GM12801 (cell line): ENCODE results near the gene PTPRT.

Experiments used
- TF ChIP-seq, protein P1 (sequence below): IDR thresholded peaks from one replicate; pipeline ENCODE4 v1.5.1; 2011; ENCODE audit warnings: control low read depth; ENCODE audit not compliant: insufficient read length; ENCODE audit errors: extremely low read depth

PTPRT gene

DNA sequence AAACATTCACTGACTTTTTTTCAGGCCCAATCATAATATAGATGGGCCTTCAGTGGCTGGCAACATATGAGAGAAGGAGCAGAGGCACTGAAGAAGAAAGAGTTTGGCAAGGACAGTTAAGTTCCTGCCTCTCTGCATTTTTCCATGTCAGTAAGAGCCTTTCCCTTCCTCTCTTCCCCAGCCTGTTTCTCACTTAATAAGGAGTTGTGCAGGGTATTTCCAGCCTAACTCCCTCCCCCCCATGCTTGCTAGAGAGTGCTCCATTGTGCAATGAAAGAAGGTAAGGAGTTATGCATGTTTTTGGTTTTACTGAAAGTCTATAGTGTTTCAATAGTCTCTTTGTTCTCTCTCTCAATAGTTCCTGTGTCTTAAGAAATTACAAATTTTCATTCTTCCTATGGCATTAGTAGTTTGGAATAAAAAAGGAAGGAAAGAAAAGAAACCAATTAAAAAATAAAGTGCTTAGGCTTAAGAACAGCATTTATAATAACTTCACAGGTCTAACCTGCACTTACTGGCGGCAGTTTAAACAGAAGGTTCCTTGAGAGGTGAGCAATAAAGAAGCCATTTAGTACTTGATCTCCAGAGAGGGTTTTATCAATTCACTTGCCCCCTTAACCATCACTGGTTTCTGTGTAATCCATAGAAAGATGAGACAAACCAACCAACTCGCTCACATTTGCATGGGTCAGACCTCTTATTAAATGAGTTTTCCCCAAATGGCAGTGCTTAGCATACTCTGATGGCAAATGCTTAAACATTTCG is 251.1 kb downstream of the PTPRT start:
- TF ChIP-seq, protein P1, sequence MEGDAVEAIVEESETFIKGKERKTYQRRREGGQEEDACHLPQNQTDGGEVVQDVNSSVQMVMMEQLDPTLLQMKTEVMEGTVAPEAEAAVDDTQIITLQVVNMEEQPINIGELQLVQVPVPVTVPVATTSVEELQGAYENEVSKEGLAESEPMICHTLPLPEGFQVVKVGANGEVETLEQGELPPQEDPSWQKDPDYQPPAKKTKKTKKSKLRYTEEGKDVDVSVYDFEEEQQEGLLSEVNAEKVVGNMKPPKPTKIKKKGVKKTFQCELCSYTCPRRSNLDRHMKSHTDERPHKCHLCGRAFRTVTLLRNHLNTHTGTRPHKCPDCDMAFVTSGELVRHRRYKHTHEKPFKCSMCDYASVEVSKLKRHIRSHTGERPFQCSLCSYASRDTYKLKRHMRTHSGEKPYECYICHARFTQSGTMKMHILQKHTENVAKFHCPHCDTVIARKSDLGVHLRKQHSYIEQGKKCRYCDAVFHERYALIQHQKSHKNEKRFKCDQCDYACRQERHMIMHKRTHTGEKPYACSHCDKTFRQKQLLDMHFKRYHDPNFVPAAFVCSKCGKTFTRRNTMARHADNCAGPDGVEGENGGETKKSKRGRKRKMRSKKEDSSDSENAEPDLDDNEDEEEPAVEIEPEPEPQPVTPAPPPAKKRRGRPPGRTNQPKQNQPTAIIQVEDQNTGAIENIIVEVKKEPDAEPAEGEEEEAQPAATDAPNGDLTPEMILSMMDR: no peak

DNA sequence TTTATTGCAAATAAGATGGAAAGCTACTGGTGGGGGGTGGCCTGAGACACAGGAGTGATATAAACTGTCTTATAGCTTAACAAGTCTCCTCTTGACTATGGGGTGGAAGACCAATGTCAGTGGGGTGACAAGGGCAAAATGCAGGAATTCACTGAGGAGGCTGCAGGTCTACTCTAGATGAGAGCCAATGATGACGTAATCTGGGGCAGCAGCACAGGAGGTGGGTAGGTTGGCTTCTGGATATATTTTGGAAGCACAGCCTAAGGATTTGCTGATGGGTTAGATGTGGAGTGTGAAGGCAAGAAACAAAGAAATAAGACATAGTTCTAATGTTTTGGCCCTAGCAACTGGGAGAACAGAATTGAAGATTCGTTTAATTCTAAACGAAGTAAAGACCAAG is 253.2 kb downstream of the PTPRT start:
- TF ChIP-seq, protein P1: no peak

DNA sequence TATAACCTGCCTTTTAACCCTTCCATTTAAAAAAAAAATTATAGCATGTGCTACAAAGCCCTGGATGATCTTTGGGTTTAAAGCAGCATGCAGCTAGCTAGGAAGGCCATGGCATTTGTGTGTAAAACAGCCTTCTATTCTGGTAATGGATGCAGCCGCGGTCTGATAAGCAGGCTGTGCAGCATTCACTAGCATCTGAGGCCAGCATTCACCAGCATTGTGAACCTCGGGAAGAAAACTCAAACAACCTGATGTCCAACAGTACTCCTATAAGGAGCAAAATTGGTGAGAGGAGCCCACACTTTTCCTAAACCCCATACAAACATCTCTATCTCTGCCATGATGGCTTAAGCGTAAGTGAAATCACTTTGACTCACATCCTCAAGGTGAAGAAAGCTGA is 265.5 kb downstream of the PTPRT start:
- TF ChIP-seq, protein P1: no peak

- TF ChIP-seq, protein P1: no peak
Observed at GRCh38 chr20:42923348-42923918, 266.3 kb downstream of the PTPRT start.

GRCh38 chr20:42920776-42921175 is 268.9 kb downstream of the PTPRT start:
- TF ChIP-seq, protein P1: no peak

- TF ChIP-seq, protein P1: no peak
Observed at GRCh38 chr20:42919316-42919715, 270.4 kb downstream of the PTPRT start.

GRCh38 chr20:42915081-42915480 is 274.6 kb downstream of the PTPRT start:
- TF ChIP-seq, protein P1: no peak
